GM23248 (cell line): Measurements from ENCODE around the gene ACSL4. TPM values are rescaled to one million over a fixed set of nuclear protein-coding genes. Genes with fewer than 3 reads are reported as not detected.
A peak's percentile ranks its signal among the peaks of the same experiment; 100 is the strongest.

Source experiments
- DNase-seq: peaks from one replicate; pipeline ENCODE4 v3.0.0-alpha.2; 2015
- H2AFZ ChIP-seq: fragments of 200-600 bp; sonication (generic); 2 replicates; pipeline ENCODE4 v1.6.1; 2016; ENCODE audit warnings: antibody characterized with exemption
- H3F3A ChIP-seq: fragments of 200-600 bp; sonication (generic); 2 replicates; pipeline ENCODE4 v1.6.1; 2016; ENCODE audit warnings: mild to moderate bottlenecking, antibody characterized with exemption, mixed run types; ENCODE audit not compliant: insufficient read depth
- H3K27ac ChIP-seq: fragments of 200-600 bp; sonication (generic); 2 replicates; pipeline ENCODE4 v1.5.1; 2016; ENCODE audit warnings: mild to moderate bottlenecking
- H3K27me3 ChIP-seq: fragments of 200-600 bp; sonication (generic); replicated peaks from 2 replicates; pipeline ENCODE4 v1.6.1; 2016; ENCODE audit warnings: mild to moderate bottlenecking; ENCODE audit not compliant: insufficient read depth
- H3K36me3 ChIP-seq: fragments of 200-600 bp; sonication (generic); 2 replicates; pipeline ENCODE4 v1.6.1; 2016; ENCODE audit warnings: low read depth, mild to moderate bottlenecking
- H3K4me1 ChIP-seq: fragments of 200-600 bp; sonication (generic); 2 replicates; pipeline ENCODE4 v1.6.1; 2016; ENCODE audit warnings: mild to moderate bottlenecking; ENCODE audit not compliant: insufficient read depth
- H3K4me2 ChIP-seq: fragments of 200-600 bp; sonication (generic); one replicate; pipeline ENCODE4 v1.6.1; 2016; ENCODE audit warnings: mild to moderate bottlenecking; ENCODE audit not compliant: unreplicated experiment
- H3K4me3 ChIP-seq: fragments of 200-600 bp; sonication (generic); 2 replicates; pipeline ENCODE4 v1.5.1; 2016; ENCODE audit warnings: mild to moderate bottlenecking
- H3K79me2 ChIP-seq: fragments of 200-600 bp; sonication (generic); 2 replicates; pipeline ENCODE4 v1.6.1; 2016; ENCODE audit warnings: mild to moderate bottlenecking; ENCODE audit not compliant: insufficient read depth
- H3K9ac ChIP-seq: fragments of 200-600 bp; sonication (generic); 2 replicates; pipeline ENCODE4 v1.6.1; 2016; ENCODE audit warnings: mild to moderate bottlenecking
- H3K9me2 ChIP-seq: fragments of 200-600 bp; sonication (generic); 2 replicates; pipeline ENCODE4 v1.6.1; 2016; ENCODE audit warnings: mixed run types, mild to moderate bottlenecking, moderate library complexity; ENCODE audit not compliant: insufficient read depth
- H3K9me3 ChIP-seq: fragments of 200-600 bp; sonication (generic); one replicate; pipeline ENCODE4 v1.6.1; 2017; ENCODE audit warnings: low read depth
- H4K20me1 ChIP-seq: fragments of 200-600 bp; sonication (generic); 2 replicates; pipeline ENCODE4 v1.6.0; 2016; ENCODE audit not compliant: insufficient read depth
- EZH2 ChIP-seq: fragments of 200-600 bp; sonication (generic); IDR thresholded peaks from 2 replicates; pipeline ENCODE4 v1.6.1; 2018; ENCODE audit warnings: antibody characterized with exemption, mild to moderate bottlenecking; ENCODE audit not compliant: insufficient read depth, poor library complexity, severe bottlenecking
- EZH2phosphoT487 ChIP-seq: fragments of 200-600 bp; sonication (generic); IDR thresholded peaks from 2 replicates; pipeline ENCODE4 v1.6.1; 2018; ENCODE audit warnings: antibody characterized with exemption, moderate library complexity, mild to moderate bottlenecking, low read depth; ENCODE audit not compliant: insufficient read depth
- WGBS, 2 experiments: methylation state at CpG; one replicate each; pipeline ENCODE4 v1.1.6; 2015 to 2017; ENCODE audit warnings: low lambda C conversion rate in 2 of 2, low coverage in 1 of 2; ENCODE audit errors: missing lambda C conversion rate in 2 of 2; 5-methylcytosine and 5-hydroxymethylcytosine counted together
- in situ Hi-C: fragments of 300-500 bp; cut with MboI; formaldehyde crosslinking; loops from 2 replicates; pipeline ENCODE4 v1.15.0; 2020
- polyA plus RNA-seq: library from polyadenylated mRNA; unstranded; fragments of >200 nt; fragmentation: Nextera tagmentation; extraction: Ambion mirVana; gene quantifications from 2 replicates; pipeline ENCODE4 v1.2.1, GENCODE V29; 2016
- total RNA-seq: library from RNA; depleted of rRNA; stranded (reverse); fragments of >200 nt; shearing (Covaris generic); gene quantifications from 2 replicates; pipeline ENCODE4 v1.2.3, GENCODE V29; 2014

Gene ACSL4
- total and polyA plus RNA-seq, 2 experiments from 2014 or later: 33.2 to 81.7 TPM

GRCh38 chrX:109704563-109704962, 28.5 kb downstream of the ACSL4 start:
- H3K9me3 ChIP-seq: no peaks in the 10 kb centered on the region
- H4K20me1 ChIP-seq: no peaks in the 10 kb centered on the region
- H3K4me1 ChIP-seq: peaks cover 11% of the 10 kb centered on the region
- no peaks in the 10 kb centered on the region for H3K36me3 ChIP-seq
- TF ChIP-seq EZH2: no peak
- TF ChIP-seq EZH2phosphoT487: no peak
- H3K9ac ChIP-seq: no peak overlapping the region
- no peak overlapping the region for H3K4me2 ChIP-seq
- peaks cover 19% of the 10 kb centered on the region; the same call in 1 of the 2 replicates for H3F3A ChIP-seq
- H3K4me3 ChIP-seq: no peak overlapping the region
- H3K9me2 ChIP-seq: no peaks in the 10 kb centered on the region
- in situ Hi-C loops: loop anchor here (25.0 kb wide), 1 partner anchor 708 kb away; no protein-coding TSS in a partner anchor
- no peak for DNase-seq
- H3K27me3 ChIP-seq: no peaks in the 10 kb centered on the region
- no peak overlapping the region for H2AFZ ChIP-seq
- no peak overlapping the region for H3K27ac ChIP-seq
- peaks cover 99% of the 10 kb centered on the region for H3K79me2 ChIP-seq

- 93 to 95% methylated on average over 2 of the region's 2 CpGs for WGBS, 2 experiments
- Histone ChIP-seq H3F3A (no peaks in the 10 kb centered on the region), H3K79me2 (peaks cover 100% of the 10 kb centered on the region), H4K20me1 (no peaks in the 10 kb centered on the region), H3K4me2 (no peak overlapping the region), H3K9me3 (no peaks in the 10 kb centered on the region), H2AFZ (no peak overlapping the region), H3K4me3 (no peak overlapping the region), H3K27ac (no peak overlapping the region), H3K36me3 (no peaks in the 10 kb centered on the region), H3K9me2 (no peaks in the 10 kb centered on the region), H3K4me1 (0 out of 2 replicates have a peak, but pooled peaks cover 7% of the 10 kb centered on the region), H3K27me3 (no peaks in the 10 kb centered on the region), H3K9ac (no peak overlapping the region)
- in situ Hi-C loops: no loop called here
- no peak for DNase-seq
- TF ChIP-seq EZH2phosphoT487 (no peak), EZH2 (no peak)
Measured at GRCh38 chrX:109697855-109698254, 35.2 kb downstream of the ACSL4 start.

GRCh38 chrX:109696146-109696740, 36.8 kb downstream of the ACSL4 start:
- Histone ChIP-seq H2AFZ (no peak overlapping the region), H3F3A (no peaks in the 10 kb centered on the region), H3K9me3 (no peaks in the 10 kb centered on the region), H3K4me2 (no peak overlapping the region), H3K79me2 (peaks cover 100% of the 10 kb centered on the region), H3K4me3 (no peak overlapping the region), H3K27ac (no peak overlapping the region), H3K27me3 (no peaks in the 10 kb centered on the region), H3K4me1 (peaks cover 9% of the 10 kb centered on the region; the same call in 1 of the 2 replicates), H4K20me1 (no peaks in the 10 kb centered on the region), H3K36me3 (no peaks in the 10 kb centered on the region), H3K9ac (no peak overlapping the region), H3K9me2 (no peaks in the 10 kb centered on the region)
- TF ChIP-seq EZH2phosphoT487: no peak
- in situ Hi-C loops: no loop called here
- DNase-seq: no peak
- 76 to 82% methylated on average over 4 of the region's 4 CpGs for whole genome bisulfite sequencing, 2 experiments

GRCh38 chrX:109695637-109696036, 37.4 kb downstream of the ACSL4 start:
- H3K27me3 ChIP-seq: no peaks in the 10 kb centered on the region
- H3K9me2 ChIP-seq: no peaks in the 10 kb centered on the region
- no peak overlapping the region for H3K9ac ChIP-seq
- TF ChIP-seq EZH2: no peak
- H3K4me3 ChIP-seq: no peak overlapping the region
- no peaks in the 10 kb centered on the region for H3F3A ChIP-seq
- peaks cover 11% of the 10 kb centered on the region; the same call in 1 of the 2 replicates for H3K4me1 ChIP-seq
- H3K27ac ChIP-seq: no peak overlapping the region
- H3K9me3 ChIP-seq: no peaks in the 10 kb centered on the region
- no peaks in the 10 kb centered on the region for H3K36me3 ChIP-seq
- in situ Hi-C loops: no loop called here
- whole genome bisulfite sequencing, 2 experiments: 95 to 96% methylated on average over 3 of the region's 3 CpGs
- no peak overlapping the region for H3K4me2 ChIP-seq
- no peak overlapping the region for H2AFZ ChIP-seq
- no peaks in the 10 kb centered on the region for H4K20me1 ChIP-seq
- no peak for DNase-seq
- peaks cover 100% of the 10 kb centered on the region for H3K79me2 ChIP-seq

- Histone ChIP-seq H3K4me3 (peak overlapping the region; percentile 60), H3K79me2 (peaks cover 100% of the 10 kb centered on the region), H3K9ac (peak overlapping the region; percentile 36), H3K4me1 (peaks cover 11% of the 10 kb centered on the region; the same call in 1 of the 2 replicates), H3K9me2 (no peaks in the 10 kb centered on the region), H2AFZ (no peak overlapping the region), H3K27ac (no peak overlapping the region), H3K9me3 (no peaks in the 10 kb centered on the region), H3K4me2 (peak overlapping the region; percentile 78), H3F3A (no peaks in the 10 kb centered on the region), H3K36me3 (no peaks in the 10 kb centered on the region), H3K27me3 (no peaks in the 10 kb centered on the region), H4K20me1 (no peaks in the 10 kb centered on the region)
- TF ChIP-seq EZH2phosphoT487 (no peak), EZH2 (no peak)
- DNase-seq: no peak
- in situ Hi-C loops: no loop called here
- WGBS, 2 experiments: 97 to 100% methylated on average over 2 of the region's 2 CpGs
Measured at GRCh38 chrX:109691752-109692151, 41.3 kb downstream of the ACSL4 start.
